HG03039 (cell line): ENCODE data around the gene TMEM271.

ENCODE experiments used
- ATAC-seq: cut with Tn5 transposase; IDR thresholded peaks from one replicate; pipeline ENCODE4 v1.9.1; 2021; ENCODE audit warnings: mild to moderate bottlenecking, moderate library complexity; ENCODE audit not compliant: unreplicated experiment

The TMEM271 gene

DNA sequence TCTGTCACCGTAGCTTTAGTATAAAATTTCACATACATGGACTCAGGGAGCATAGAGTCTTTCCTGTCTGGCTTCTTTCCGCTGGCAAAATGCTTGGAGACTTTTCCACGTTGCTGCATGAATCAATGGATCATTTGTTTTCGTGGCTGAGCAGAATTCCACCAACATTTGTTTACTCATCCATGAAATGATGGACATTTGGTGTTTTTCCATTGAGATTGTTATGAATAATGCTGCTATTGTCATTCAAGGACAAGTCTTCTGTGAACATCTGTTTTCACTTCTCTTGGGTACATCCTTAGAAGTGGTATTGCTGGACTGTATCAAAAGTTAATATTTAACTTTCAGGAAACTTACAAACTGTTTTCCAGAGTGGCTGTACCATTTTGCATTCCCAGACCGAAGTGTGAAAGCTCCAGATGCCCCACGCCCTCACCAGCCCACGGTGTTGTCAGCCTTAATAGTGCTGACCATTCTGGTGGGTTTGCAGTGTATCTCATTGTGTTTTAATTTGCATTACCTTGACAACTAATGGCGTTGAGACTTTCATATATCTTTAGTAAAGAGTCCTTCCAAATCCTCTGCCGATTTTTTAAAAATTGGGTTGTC, 5.8 kb upstream of the TMEM271 start:
- no peak for ATAC-seq

DNA sequence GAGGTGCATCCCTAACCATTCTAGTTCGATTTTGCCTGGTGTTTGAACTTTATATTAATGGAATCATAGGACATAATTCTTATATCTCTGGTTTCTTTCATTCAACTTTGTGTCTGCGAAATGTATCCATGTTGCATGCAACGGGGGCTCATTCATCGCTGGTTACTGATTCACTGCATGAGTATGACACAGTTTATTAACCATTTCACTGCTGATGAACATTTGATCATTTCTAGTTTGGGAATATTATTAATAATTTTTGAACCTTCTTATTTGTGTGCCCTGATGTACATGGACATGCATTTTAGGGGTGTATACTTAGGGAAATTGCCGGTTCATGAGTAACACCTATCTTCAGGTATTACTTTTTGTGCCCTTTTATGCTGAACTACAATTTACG, 5.1 kb upstream of the TMEM271 start:
- no peak for ATAC-seq

DNA sequence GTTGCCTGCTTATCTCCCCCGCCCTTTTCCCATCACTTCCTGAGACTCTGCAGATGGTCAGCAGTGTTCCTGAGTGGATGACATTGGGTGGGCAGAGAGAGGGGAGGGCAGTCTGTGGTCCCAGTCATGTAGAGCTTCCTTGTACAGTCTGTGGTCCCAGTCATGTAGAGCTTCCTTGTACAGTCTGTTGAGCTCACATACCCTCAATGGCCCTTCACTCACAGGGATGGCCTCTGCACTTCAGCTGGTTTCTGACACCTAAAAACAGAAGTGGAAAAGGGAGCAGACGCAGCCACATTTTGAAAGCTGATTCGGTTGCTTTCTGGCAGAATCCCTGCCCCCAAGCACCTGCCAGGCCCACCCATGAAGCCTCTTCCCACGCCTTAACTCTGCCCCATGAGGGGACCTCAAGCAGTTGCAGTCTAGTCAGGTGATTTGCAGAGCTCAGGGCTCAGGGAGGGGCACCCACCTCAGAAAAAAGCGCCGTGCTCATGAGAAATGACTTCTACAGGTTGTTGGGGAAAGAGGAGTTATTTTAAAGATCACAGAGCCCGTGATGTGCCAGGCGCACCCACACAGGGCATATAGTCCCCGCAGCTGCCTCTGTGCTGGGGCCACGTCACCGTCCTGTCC, 3.6 kb upstream of the TMEM271 start:
- ATAC-seq: no peak

DNA sequence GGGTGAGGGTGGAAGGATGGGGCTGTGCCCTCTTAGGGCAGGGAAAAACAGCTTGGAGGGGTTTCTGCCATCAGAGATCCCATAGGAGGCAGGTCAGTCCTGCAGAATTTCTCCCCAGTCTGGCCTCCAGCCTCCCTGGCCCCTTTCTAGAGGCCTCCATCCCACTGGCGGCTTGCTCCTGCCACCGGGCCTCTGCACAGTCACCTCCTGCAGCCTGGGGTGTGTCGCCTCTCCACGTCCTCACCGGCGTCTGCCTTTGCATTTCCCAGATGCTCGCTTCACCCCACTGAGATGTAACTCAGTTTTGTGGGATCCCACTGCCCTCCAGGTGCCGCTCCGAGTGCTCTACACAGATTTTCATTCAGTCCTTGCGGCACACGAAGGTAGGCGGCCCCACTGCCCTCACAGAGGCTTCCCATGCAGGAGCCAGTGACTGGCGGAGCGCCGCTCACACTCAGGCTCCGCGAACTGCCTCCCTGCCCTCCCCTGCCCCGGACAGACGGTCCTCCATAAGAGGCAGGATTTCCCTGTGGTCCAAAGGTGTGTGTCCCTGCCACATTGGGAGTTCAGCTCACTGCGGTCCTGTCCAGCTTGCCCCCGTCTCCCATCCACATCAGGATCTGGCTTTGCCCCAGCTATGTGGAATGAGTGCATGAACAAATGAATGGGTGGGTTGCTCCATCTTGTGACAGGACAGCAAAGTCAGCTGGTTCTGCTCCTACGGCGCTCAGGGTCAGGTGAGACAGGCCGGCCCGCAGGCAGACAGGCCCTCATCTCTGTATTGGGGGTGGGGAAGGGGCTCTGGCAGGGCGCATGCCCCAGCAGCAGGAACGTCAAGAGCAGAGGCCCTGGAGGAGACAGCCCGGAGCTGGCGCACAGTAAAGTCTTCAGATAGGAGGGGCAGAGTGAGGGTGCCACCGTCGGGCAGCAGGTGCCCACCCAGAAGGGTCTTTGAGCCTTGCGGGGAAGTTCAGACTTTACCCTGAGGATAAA, 2.7 kb upstream of the TMEM271 start:
- ATAC-seq: no peak

DNA sequence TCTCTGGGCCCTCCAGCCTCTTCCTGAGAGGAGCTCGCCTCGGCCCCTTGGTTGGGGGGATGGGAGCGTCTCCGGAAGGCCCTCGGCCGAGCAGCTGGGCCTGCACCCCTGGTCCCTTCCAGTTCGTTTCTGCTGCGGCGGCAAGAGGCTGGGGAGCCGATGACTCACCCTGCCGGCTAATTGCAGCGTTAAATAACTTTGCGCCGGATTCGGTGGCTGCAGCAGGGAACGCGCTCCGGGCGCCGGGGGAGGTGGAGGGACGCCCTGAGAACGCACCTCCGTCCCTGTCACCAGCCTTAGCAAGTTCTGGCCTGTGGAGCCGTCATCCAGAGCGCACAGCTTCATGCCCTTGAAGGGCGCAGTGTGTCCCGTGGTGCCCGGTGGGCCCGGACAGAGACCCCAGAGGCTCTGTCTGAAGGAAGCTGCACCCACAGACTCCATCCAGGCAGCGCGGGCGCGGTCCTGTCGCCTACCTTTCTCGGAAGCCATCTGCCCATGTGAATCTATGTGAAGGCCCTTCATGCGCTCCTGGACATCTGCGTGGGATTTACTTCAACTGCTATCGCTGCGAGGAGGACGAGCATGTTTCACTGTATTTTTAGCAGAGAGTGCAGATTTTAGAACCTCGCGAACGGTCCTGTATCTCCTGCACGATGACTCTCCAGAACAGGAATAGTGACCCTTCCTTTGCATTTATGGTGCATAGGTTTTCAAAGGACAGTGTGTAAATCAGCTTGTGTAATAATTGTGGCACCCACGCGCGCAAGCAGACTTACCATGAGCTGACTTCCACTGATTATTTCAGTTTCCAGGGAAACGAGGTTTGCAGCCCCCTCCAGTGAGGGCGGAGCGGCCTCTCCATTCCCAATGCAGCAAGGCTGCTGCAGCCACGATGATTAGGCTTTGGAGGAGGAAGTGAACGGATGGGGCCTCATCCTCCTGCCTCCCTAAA, 1.7 kb upstream of the TMEM271 start:
- ATAC-seq: no peak

DNA sequence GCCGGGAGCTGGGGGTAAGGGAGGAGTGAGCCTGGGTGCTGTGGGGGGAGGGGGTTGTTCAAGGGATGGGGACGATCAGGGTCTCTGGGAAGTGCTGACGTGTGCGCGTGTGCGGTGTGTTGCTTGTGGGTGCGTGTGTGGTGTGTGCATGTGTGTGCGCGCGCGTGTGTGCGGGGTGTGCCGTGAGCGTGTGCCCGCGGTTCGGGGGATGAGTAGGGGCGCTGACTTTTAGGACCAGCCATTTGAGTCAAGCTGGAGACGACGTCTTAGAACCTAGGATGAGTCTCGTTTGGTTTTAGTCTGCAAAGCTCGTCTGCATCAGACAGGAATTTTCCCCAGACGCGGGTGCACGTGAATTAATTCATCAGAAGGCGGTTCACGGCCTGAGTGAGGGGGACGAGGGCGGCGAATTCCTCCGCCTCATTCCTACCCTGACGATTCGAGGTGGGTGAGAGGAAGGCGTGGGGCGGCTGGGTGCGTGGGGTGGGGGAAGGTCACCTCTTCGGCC, 950 bp upstream of the TMEM271 start:
- ATAC-seq: no peak

DNA sequence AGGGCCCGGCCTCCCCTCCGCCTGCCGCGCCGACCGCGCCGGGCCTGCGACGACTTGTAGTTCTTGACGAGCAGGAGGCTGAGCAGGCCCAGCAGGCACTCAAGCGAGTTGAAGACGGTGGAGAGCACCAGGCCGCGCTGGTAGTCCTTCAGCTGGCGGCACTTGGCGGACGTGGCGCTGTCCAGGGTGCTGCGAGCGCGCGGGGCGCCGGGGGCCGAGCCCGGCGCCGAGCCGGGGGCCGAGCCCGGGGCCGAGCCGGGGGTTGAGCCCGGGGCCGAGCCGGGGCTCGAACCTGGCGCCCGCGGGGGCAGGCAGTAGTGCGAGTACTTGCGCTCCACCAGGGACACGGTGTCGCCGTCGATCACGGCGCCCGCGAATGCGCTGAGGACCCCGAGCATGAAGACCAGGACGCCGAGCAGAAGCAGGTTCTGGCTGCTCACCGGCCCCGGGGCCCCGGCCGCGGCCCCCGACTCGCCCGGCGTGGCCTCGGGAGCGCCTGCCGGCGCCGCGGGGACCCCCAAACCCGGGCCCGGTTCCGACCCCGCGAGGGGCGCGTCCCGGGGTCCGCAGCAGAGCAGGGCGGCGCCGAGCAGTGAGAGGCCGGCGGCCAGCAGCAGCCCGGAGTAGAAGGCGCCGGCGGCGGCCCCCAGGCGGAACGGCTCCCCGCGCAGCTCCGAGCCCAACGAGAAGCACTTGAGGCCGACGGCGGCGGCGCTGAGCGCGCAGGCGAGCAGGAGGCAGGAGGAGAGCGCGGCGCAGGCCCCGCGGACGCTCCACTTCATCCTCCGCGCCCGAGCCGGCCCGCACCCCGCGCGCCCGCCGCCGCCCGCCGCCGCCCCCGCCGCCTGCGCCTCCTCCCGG, 584 bp downstream of the TMEM271 start:
- no peak for ATAC-seq

DNA sequence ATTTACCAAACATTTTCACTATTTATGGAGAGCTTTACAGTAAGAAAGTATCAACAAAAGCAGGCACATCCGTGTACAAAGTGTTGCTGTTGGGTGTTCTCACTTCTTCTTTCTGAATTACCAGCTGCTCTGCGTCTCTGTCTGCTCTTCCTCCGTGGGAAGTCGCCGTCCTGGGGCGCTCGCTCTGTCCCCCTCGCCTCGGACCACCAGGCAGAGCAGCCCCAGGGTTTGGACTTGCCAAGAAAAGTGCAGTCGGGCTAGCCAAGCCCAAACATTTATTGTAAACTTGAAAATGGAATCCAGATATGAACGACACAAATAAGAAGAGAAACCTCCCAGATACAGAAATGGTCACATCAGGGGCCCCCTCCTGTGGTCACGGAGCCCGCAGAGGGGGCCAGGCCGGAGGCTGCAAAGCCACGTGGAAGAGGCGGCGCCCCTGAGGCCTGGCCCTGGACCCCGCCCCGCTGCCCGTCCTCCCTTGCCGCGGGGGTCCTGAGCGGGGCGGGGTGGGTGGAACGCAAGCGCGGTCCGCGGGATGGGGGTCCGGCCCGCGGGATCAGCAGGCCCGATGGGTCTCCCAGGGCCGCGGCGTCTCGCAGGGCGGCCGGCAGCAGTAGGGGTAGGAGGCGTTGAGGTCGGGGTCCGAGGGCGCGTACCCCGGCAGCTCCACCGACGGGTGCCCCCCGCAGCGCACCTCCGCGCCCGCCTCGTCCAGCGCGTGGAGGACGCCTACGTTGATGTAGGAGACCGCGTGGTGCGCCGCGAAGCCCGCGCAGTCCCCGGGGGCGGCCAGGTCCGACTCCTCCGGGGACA, 1.5 kb downstream of the TMEM271 start:
- ATAC-seq: no peak

DNA sequence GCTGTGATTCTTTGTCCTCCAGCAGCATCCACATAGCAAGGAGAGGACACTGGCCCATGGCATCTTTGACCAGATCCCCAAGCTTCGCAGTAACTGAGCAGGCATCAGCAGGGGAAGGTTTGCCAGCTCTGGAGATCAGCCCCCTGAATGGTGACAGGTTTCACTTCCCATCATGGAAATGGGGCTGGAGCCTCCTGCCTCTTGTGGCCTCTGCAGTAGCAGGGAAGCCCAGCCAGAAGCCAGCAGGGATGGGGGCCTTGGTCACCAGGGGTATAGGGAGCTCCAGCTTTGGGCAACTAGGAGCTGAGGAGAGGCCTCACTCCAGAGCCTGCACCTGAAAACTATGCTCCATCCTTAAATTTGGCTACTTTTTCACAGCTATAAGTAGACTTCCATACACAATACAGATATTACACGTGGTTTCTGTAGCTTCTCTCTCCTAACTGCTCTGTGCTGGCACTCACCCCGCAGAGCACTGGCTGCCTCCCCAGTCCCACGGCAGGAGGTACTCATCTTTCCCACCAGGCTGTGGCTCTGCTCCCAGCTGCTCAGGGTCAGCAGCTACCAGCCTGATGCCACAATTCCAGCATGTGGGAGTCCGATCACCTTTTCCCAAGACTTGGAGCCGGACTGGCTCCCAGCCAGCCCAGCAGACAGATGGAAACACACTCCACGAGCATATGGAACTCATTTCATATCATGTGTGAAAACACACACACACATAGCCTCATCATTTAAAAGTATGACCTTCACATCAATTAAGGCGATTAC, 2.8 kb downstream of the TMEM271 start:
- no peak for ATAC-seq

DNA sequence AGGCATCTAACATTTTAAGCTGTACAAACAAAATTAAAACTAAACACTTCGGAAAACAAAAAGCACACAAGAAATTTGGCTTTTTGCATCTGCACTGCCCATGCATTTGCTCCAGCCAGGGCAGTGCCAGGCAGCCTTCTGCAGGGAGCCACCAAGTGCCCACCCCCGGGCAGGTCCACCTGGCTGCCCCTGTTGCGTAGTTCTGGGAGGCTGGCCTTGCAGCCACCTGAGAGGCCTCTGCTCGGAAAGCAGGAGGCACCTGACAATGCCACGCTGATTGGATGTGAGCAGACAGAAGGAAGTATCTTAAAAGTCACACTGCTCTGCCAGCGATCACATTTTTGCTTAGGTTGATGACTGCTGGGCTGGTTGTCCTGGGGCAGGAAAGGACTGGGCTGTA, 3.5 kb downstream of the TMEM271 start:
- no peak for ATAC-seq

DNA sequence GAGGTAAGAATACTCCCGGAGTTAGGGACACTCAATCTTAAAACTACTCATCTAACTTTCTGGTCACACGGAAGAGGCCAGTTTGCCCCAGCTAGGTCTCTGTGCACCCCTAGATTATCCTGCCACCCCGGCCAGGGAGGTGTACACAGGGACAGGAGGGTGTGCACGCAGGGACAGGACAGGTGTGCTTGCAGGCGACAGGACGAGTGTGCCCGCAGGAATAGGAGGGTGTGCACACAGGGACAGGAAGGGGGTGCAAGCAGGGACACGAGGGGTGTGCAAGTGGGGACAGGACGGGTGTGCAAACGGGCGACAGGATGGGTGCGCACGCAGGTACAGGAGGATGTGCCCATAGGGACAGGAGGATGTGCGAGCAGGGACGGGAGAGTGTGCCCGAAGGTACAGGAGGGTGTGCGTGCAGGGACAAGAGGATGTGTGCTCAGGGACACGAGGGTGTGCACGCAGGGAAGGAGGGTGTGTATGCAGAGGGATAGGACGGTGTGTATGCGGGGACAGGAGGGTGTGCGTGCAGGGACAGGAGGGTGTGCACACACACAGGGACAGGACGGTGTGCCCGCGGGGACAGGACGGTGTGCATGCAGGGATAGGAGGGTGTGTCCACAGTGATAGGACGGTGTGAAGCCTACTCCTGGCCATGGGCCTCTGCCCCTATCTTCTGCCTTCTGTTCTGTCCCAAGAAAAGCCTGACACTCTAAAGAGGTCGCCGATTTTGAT, 4.1 kb downstream of the TMEM271 start:
- no peak for ATAC-seq

DNA sequence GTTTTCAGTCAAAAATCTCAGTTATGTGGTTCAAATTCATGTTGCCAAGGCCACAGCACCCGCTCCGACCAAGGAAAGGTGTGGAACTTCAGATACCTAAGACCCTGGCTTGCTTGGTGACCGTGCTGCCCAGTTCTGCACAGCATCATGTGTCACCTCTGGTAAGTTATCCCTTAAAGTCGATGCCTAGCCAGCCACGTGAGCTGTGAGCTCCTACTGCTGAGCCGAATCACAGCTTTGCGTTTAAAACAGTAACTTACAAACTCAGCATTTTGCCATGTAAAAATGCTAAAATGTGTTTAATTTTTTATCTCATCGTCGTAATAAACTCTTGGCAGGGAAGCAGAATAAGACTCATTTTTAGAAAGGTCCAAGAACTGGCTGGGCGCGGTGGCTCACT, 5.3 kb downstream of the TMEM271 start:
- ATAC-seq: no peak

DNA sequence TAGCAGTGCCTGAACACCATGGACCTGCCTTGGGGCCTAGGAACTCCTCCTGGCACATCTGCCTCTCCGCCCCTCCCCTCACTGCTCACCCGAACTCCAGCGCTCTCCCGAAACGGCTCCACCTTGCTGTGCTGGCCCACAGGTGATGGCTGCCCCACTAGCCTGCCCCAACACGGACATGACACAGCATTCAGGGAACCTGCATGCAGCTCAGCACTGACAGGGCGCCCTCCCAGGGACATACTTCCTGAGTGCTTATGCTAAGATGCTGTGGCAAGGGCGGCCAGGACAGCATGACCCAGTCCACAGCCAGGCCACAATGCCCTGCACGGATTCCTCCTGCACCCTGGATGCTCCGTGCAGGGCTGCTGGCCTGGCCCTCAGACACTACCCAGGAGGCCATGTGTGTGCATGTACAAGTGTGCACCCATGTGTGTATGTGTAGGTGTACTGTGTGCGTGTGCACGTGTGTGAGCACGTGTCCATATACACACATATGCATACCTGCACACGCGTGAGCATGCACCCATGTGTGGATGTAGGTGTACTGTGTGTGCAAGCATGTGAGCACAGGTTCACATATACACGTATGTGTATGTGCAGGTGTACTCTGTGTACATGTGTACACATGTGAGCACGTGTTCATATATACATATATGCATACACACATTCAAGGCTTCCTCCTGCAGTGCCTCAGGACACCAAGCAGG, 6.0 kb downstream of the TMEM271 start:
- no peak for ATAC-seq

DNA sequence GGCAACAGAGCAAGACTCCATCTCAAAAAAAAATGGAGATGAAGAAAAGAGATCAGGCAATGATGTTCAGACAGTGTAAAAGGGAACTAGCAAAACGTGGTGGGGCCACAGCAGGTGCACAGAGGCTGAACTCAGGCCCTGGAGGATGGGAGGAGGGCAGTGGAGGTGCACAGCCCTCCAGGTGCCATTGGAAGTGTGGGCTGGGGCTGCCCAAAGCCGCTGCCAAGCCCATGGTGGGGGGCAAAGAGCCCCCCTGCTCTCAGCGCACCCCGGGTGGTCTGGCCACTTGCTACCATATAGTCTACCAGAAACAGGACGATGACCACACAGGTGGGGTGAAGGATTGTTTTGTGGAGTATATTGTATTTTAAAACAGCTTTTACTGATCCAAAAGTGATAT, 7.1 kb downstream of the TMEM271 start:
- no peak for ATAC-seq

DNA sequence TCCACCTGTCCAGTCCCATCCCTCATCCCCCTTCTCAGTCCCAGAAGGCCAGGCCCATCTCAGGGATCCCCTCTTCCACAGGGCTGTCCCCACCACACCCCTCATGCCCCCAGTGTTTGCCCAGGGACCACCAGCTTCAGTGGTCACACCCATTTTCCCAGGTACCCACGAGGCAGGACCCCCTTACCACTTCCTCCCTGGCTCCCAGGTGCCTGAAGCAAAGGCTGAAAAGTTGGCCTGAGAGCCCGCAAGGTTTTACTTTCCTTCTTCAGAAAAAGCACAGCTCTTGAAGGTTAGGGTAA, 7.8 kb downstream of the TMEM271 start:
- ATAC-seq: no peak

DNA sequence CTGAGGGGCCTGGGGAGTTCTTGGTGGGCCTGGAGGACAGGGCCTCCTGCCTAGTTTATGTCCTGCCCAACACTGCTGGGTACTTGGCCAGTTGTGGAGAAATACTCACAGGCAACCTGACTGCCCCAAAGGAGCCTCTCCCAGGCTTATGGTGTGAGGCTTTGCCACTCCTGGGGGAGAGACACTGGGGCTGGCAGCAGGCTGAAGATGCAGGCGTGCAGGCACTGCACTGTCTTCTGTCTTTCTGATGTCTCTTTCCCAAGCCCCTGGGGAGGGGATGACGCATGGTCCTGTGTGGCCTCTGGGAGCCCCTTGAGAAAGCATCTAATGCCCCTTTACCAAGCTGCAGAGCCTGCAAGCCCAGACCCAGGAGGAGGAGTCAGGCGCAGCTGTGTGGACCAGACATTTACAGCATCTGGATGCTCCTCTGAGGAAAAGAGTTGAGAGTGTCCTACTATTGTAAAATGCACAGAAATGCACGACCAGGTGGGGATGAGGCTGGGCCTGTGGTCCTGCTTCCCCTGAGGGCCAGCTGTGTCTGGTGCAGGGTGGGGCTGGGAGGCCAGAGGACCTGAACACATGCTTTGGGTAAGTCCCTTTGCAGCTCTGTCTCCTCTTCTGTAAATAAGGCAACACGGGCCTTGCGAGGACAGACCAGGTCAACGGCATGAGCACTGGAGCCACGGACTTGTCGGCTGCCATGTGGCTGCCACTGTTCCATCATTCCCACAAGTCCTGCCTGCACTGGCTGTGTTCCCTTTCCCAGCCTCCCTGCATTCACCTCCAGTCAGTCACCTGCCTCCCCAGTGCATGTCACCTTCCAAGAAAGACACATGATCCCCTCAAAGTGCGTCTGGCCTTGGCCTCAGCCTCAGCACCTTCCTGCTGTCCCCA, 8.4 kb downstream of the TMEM271 start:
- no peak for ATAC-seq
